GM12891 (cell line): ENCODE results near the gene TMEM178A.

Experiments used
- POLR2A ChIP-seq: IDR thresholded peaks from 2 replicates; pipeline ENCODE4 v1.6.1; 2011; ENCODE audit warnings: low read depth, low read length, control low read depth
- TAF1 ChIP-seq: IDR thresholded peaks from 2 replicates; pipeline ENCODE4 v1.6.1; 2011; ENCODE audit warnings: low read depth, low read length, control low read depth

DNA sequence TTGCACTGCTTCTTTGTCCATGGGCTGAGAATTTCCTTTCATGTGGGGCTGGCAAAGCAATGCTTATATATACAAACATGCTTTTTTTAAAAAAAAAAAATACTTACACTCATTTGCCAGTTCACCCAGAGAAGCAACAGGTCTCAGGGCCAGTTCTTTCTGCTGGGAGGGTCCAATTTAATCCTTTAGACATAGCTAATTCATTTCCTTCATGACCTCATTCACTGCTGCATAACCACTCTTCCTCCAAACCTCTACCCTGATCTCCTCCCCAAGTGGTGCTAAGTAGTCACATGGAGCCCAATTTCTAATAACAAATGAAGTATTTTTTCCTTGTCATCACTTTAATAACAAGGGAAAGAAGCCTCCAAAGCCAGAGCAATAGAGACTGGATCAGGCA is 17.1 kb upstream of the TMEM178A start:
- TF ChIP-seq POLR2A (no peak), TAF1 (no peak)
